CD4-positive, alpha-beta memory T cell (primary cell): ENCODE data around the gene ABCD1. TPM values are rescaled to one million over a fixed set of nuclear protein-coding genes. Genes with fewer than 3 reads are reported as not detected.

ENCODE experiments used
- CTCF ChIA-PET: fragments of 350-600 bp; sonication (Branson Sonifier 250); formaldehyde crosslinking; loops from one replicate; lab custom pipeline; 2021; ENCODE audit warnings: inconsistent platforms; ENCODE audit not compliant: partially characterized antibody; lab: Charles Lee
- POLR2A ChIA-PET: fragments of 350-600 bp; sonication (Branson Sonifier 250); formaldehyde crosslinking; loops from one replicate; lab custom pipeline; 2021; ENCODE audit not compliant: partially characterized antibody; lab: Charles Lee
- DNase-seq, 5 donors: peaks; one replicate each; pipeline versions ENCODE4 v3.0.0 to v3.0.0-alpha.2; 2020 to 2022; ENCODE audit warnings: mixed read lengths in 1 of 5
- H3K27ac ChIP-seq: one replicate; pipeline ENCODE4 v1.7.0; 2013; ENCODE audit warnings: low read depth, low read length
- H3K27me3 ChIP-seq: 2 replicates; pipeline ENCODE4 v1.7.0; 2013; ENCODE audit warnings: mild to moderate bottlenecking, low read length, moderate library complexity; ENCODE audit not compliant: insufficient read depth
- H3K36me3 ChIP-seq: 2 replicates; pipeline ENCODE4 v1.7.0; 2013; ENCODE audit warnings: mild to moderate bottlenecking, low read length, moderate library complexity; ENCODE audit not compliant: insufficient read depth
- H3K4me1 ChIP-seq: 2 replicates; pipeline ENCODE4 v1.7.0; 2013; ENCODE audit warnings: mild to moderate bottlenecking, low read length, moderate library complexity; ENCODE audit not compliant: insufficient read depth
- H3K4me3 ChIP-seq, 2 donors: one replicate each; pipeline ENCODE4 v1.7.0; 2013; ENCODE audit warnings: low read length in 2 of 2, mild to moderate bottlenecking in 1 of 2
- H3K9me3 ChIP-seq, 2 donors: one replicate each; pipeline ENCODE4 v1.7.0; 2013; ENCODE audit warnings: low read length in 2 of 2, control low read depth in 1 of 2; ENCODE audit not compliant: control insufficient read depth in 1 of 2
- H3K27ac Mint-ChIP-seq, 7 donors: one replicate each; pipeline ENCODE4 v1.8.0; 2020 to 2021; ENCODE audit warnings: mixed read lengths in 7 of 7, mild to moderate bottlenecking in 6 of 7, inconsistent platforms in 3 of 7, moderate library complexity in 3 of 7
- H3K27me3 Mint-ChIP-seq, 2 donors: one replicate each; pipeline ENCODE4 v1.8.0; 2020 to 2021; ENCODE audit warnings: mixed read lengths in 2 of 2
- H3K36me3 Mint-ChIP-seq, 2 donors: one replicate each; pipeline ENCODE4 v1.8.0; 2020 to 2021; ENCODE audit warnings: mixed read lengths in 2 of 2, inconsistent platforms in 1 of 2, mild to moderate bottlenecking in 1 of 2
- H3K4me1 Mint-ChIP-seq, 4 donors: one replicate each; pipeline ENCODE4 v1.8.0; 2020 to 2021; ENCODE audit warnings: mixed read lengths in 4 of 4, mild to moderate bottlenecking in 1 of 4
- H3K4me3 Mint-ChIP-seq, 8 donors: one replicate each; pipeline ENCODE4 v1.8.0; 2020 to 2021; ENCODE audit warnings: mixed read lengths in 8 of 8, mild to moderate bottlenecking in 7 of 8, moderate library complexity in 6 of 8, inconsistent platforms in 3 of 8
- H3K9me3 Mint-ChIP-seq, 8 donors: one replicate each; pipeline ENCODE4 v1.8.0; 2020 to 2021; ENCODE audit warnings: mixed read lengths in 8 of 8, mild to moderate bottlenecking in 5 of 8, inconsistent platforms in 3 of 8, moderate library complexity in 1 of 8
- intact Hi-C: fragments of 100-400 bp; cut with micrococcal nuclease; formaldehyde crosslinking; loops from one replicate; pipeline ENCODE4 v1.15.1; 2023
- polyA plus RNA-seq, 2 donors: library from polyadenylated mRNA; unstranded; fragments of 300-500 nt; fragmentation: Illumina TruSeq; gene quantifications; one replicate each; pipeline ENCODE4 v1.2.3, GENCODE V29; 2021
- total RNA-seq, 2 experiments: library from RNA; stranded (reverse); gene quantifications; one replicate each; pipeline ENCODE4 v1.2.3, GENCODE V29; 2021

ABCD1 gene
- total and polyA plus RNA-seq, 4 experiments from 2014 or later, result 1.7 to 6.8 (median 4.9) TPM

- Mint-ChIP-seq H3K4me1 (no peaks in the 10 kb centered on the region), H3K9me3 (no peaks in the 10 kb centered on the region), H3K27ac (no peak overlapping the region), H3K27me3 (no peaks in the 10 kb centered on the region), H3K36me3 (no peaks in the 10 kb centered on the region), H3K4me3 (no peak overlapping the region)
- CTCF ChIA-PET, result interaction anchor here (0.7 to 0.9 kb wide), 3 partner anchors 56 to 208 kb away, joined by 3 read pairs; no protein-coding TSS in a partner anchor
- peak in 1 of 5 donors; percentile 12 for DNase-seq
- Histone ChIP-seq H3K27ac (no peak overlapping the region), H3K4me1 (no peaks in the 10 kb centered on the region), H3K4me3 (no peak overlapping the region), H3K9me3 (no peaks in the 10 kb centered on the region), H3K36me3 (no peaks in the 10 kb centered on the region), H3K27me3 (no peaks in the 10 kb centered on the region)
- intact Hi-C loops, result no loop called here
- POLR2A ChIA-PET, result interaction anchor here (1.1 kb wide), 1 partner anchor 29 kb away, joined by 4 read pairs; no protein-coding TSS in a partner anchor
Observed at GRCh38 chrX:153755136-153755535, 30.5 kb downstream of the ABCD1 start.

- Histone ChIP-seq H3K4me3 (no peak overlapping the region), H3K9me3 (no peaks in the 10 kb centered on the region), H3K4me1 (no peaks in the 10 kb centered on the region), H3K27ac (no peak overlapping the region), H3K36me3 (no peaks in the 10 kb centered on the region), H3K27me3 (no peaks in the 10 kb centered on the region)
- no peak for DNase-seq
- Mint-ChIP-seq H3K36me3 (no peaks in the 10 kb centered on the region), H3K4me1 (peaks cover 4 to 9% (median 5%) of the 10 kb centered on the region in 4 donors), H3K27ac (no peak overlapping the region), H3K27me3 (no peaks in the 10 kb centered on the region), H3K9me3 (no peaks in the 10 kb centered on the region), H3K4me3 (no peak overlapping the region)
- CTCF ChIA-PET, result interaction anchor here (1.9 to 3.1 kb wide), 2 partner anchors 164 to 185 kb away, joined by 5 to 28 read pairs; partner anchors contain the start of genes ARHGAP4 and RENBP
- intact Hi-C loops, result no loop called here
- POLR2A ChIA-PET, result no interaction called here
Observed at GRCh38 chrX:153761863-153762262, 37.2 kb downstream of the ABCD1 start.

- Mint-ChIP-seq H3K27me3 (no peaks in the 10 kb centered on the region), H3K27ac (no peak overlapping the region), H3K4me1 (peaks cover 4 to 9% (median 5%) of the 10 kb centered on the region in 4 donors), H3K36me3 (no peaks in the 10 kb centered on the region), H3K4me3 (no peak overlapping the region), H3K9me3 (no peaks in the 10 kb centered on the region)
- ChIA-PET POLR2A (no interaction called here), CTCF (interaction anchor here (1.9 to 3.1 kb wide), 3 partner anchors 163 to 189 kb away, joined by 5 to 28 read pairs (median 19); partner anchors contain the start of genes ARHGAP4 and RENBP)
- no peak for DNase-seq
- H3K4me3 ChIP-seq, result no peak overlapping the region
- intact Hi-C loops, result no loop called here
- H3K4me1 ChIP-seq, result no peaks in the 10 kb centered on the region
- H3K36me3 ChIP-seq, result no peaks in the 10 kb centered on the region
- no peaks in the 10 kb centered on the region for H3K27me3 ChIP-seq
- no peak overlapping the region for H3K27ac ChIP-seq
- H3K9me3 ChIP-seq, result no peaks in the 10 kb centered on the region
Observed at GRCh38 chrX:153762626-153763173, 38.0 kb downstream of the ABCD1 start.

GRCh38 chrX:153763298-153763932 is 38.8 kb downstream of the ABCD1 start:
- intact Hi-C loops, result no loop called here
- Mint-ChIP-seq H3K4me3 (no peak overlapping the region), H3K27me3 (no peaks in the 10 kb centered on the region), H3K4me1 (peaks cover 4 to 10% (median 7%) of the 10 kb centered on the region in 4 donors), H3K36me3 (no peaks in the 10 kb centered on the region), H3K27ac (peak overlapping the region in 1 of 7 donors; percentile 42), H3K9me3 (no peaks in the 10 kb centered on the region)
- ChIA-PET CTCF (interaction anchor here (0.7 to 3.1 kb wide), 7 partner anchors 36 to 204 kb away, joined by 3 to 28 read pairs (median 5); partner anchors contain the start of genes ARHGAP4 and RENBP), POLR2A (interaction anchor here (1.0 kb wide), 1 partner anchor 184 kb away, joined by 4 read pairs; no protein-coding TSS in a partner anchor)
- no peak for DNase-seq
- Histone ChIP-seq H3K4me1 (no peaks in the 10 kb centered on the region), H3K9me3 (no peaks in the 10 kb centered on the region), H3K4me3 (no peak overlapping the region), H3K27ac (no peak overlapping the region), H3K36me3 (no peaks in the 10 kb centered on the region), H3K27me3 (no peaks in the 10 kb centered on the region)

- no peaks in the 10 kb centered on the region for H3K9me3 ChIP-seq
- Mint-ChIP-seq H3K27me3 (no peaks in the 10 kb centered on the region), H3K4me1 (peaks cover 4 to 10% (median 7%) of the 10 kb centered on the region in 4 donors), H3K27ac (peak within 1 kb of the TSS in 1 of 7 donors; percentile 42), H3K36me3 (no peaks in the 10 kb centered on the region), H3K4me3 (no peak within 1 kb of the TSS), H3K9me3 (no peaks in the 10 kb centered on the region)
- no peaks in the 10 kb centered on the region for H3K36me3 ChIP-seq
- H3K27ac ChIP-seq, result no peak within 1 kb of the TSS
- ChIA-PET CTCF (interaction anchor here (0.7 to 3.1 kb wide), 6 partner anchors 37 to 203 kb away, joined by 3 to 28 read pairs (median 4); partner anchors contain the start of gene RENBP), POLR2A (interaction anchor here (1.0 kb wide), 1 partner anchor 183 kb away, joined by 4 read pairs; no protein-coding TSS in a partner anchor)
- H3K4me1 ChIP-seq, result no peaks in the 10 kb centered on the region
- peak; percentile 56 to 76 (median 69) for DNase-seq
- no peak within 1 kb of the TSS for H3K4me3 ChIP-seq
- H3K27me3 ChIP-seq, result no peaks in the 10 kb centered on the region
- intact Hi-C loops, result loop anchor here (1.0 kb wide), 3 partner anchors 183 to 287 kb away; no protein-coding TSS in a partner anchor
Observed at GRCh38 chrX:153763989-153764755, 39.5 kb downstream of the ABCD1 start, which contains the start of gene PLXNB3. Gene PLXNB3 (plus strand): TSS chrX:153764249. CDS start chrX:153765536, 1,287 bp downstream.

- Mint-ChIP-seq H3K9me3 (no peaks in the 10 kb centered on the region), H3K4me1 (peaks cover 4 to 10% (median 7%) of the 10 kb centered on the region in 4 donors), H3K4me3 (no peak overlapping the region), H3K36me3 (no peaks in the 10 kb centered on the region), H3K27ac (no peak overlapping the region), H3K27me3 (no peaks in the 10 kb centered on the region)
- DNase-seq, result no peak
- H3K27me3 ChIP-seq, result no peaks in the 10 kb centered on the region
- intact Hi-C loops, result loop anchor here (1.0 kb wide), 3 partner anchors 183 to 287 kb away; no protein-coding TSS in a partner anchor
- ChIA-PET POLR2A (no interaction called here), CTCF (interaction anchor here (1.0 to 3.1 kb wide), 2 partner anchors 38 to 182 kb away, joined by 3 to 28 read pairs; partner anchors contain the start of gene RENBP)
- no peak overlapping the region for H3K27ac ChIP-seq
- no peaks in the 10 kb centered on the region for H3K36me3 ChIP-seq
- no peaks in the 10 kb centered on the region for H3K4me1 ChIP-seq
- H3K9me3 ChIP-seq, result no peaks in the 10 kb centered on the region
- no peak overlapping the region for H3K4me3 ChIP-seq
Observed at GRCh38 chrX:153764786-153765137, 40.1 kb downstream of the ABCD1 start.
